CD4-positive, alpha-beta memory T cell (primary cell): ENCODE measurements around the gene CEP97. TPM values are rescaled to one million over a fixed set of nuclear protein-coding genes. Genes with fewer than 3 reads are reported as not detected.
"Not testable (repeated sequence)": the region's sequence is repeated elsewhere in the genome, so short reads cannot be mapped to it uniquely, and the experiment has no call there.

Source experiments
- CTCF ChIA-PET: fragments of 350-600 bp; sonication (Branson Sonifier 250); formaldehyde crosslinking; loops from one replicate; lab custom pipeline; 2021; ENCODE audit warnings: inconsistent platforms; ENCODE audit not compliant: partially characterized antibody; lab: Charles Lee
- POLR2A ChIA-PET: fragments of 350-600 bp; sonication (Branson Sonifier 250); formaldehyde crosslinking; loops from one replicate; lab custom pipeline; 2021; ENCODE audit not compliant: partially characterized antibody; lab: Charles Lee
- DNase-seq, 5 donors: peaks; one replicate each; pipeline versions ENCODE4 v3.0.0 to v3.0.0-alpha.2; 2020 to 2022; ENCODE audit warnings: mixed read lengths in 1 of 5
- H3K27ac ChIP-seq: one replicate; pipeline ENCODE4 v1.7.0; 2013; ENCODE audit warnings: low read depth, low read length
- H3K27me3 ChIP-seq: 2 replicates; pipeline ENCODE4 v1.7.0; 2013; ENCODE audit warnings: mild to moderate bottlenecking, low read length, moderate library complexity; ENCODE audit not compliant: insufficient read depth
- H3K36me3 ChIP-seq: 2 replicates; pipeline ENCODE4 v1.7.0; 2013; ENCODE audit warnings: mild to moderate bottlenecking, low read length, moderate library complexity; ENCODE audit not compliant: insufficient read depth
- H3K4me1 ChIP-seq: 2 replicates; pipeline ENCODE4 v1.7.0; 2013; ENCODE audit warnings: mild to moderate bottlenecking, low read length, moderate library complexity; ENCODE audit not compliant: insufficient read depth
- H3K4me3 ChIP-seq, 2 donors: one replicate each; pipeline ENCODE4 v1.7.0; 2013; ENCODE audit warnings: low read length in 2 of 2, mild to moderate bottlenecking in 1 of 2
- H3K9me3 ChIP-seq, 2 donors: one replicate each; pipeline ENCODE4 v1.7.0; 2013; ENCODE audit warnings: low read length in 2 of 2, control low read depth in 1 of 2; ENCODE audit not compliant: control insufficient read depth in 1 of 2
- H3K27ac Mint-ChIP-seq, 7 donors: one replicate each; pipeline ENCODE4 v1.8.0; 2020 to 2021; ENCODE audit warnings: mixed read lengths in 7 of 7, mild to moderate bottlenecking in 6 of 7, inconsistent platforms in 3 of 7, moderate library complexity in 3 of 7
- H3K27me3 Mint-ChIP-seq, 2 donors: one replicate each; pipeline ENCODE4 v1.8.0; 2020 to 2021; ENCODE audit warnings: mixed read lengths in 2 of 2
- H3K36me3 Mint-ChIP-seq, 2 donors: one replicate each; pipeline ENCODE4 v1.8.0; 2020 to 2021; ENCODE audit warnings: mixed read lengths in 2 of 2, inconsistent platforms in 1 of 2, mild to moderate bottlenecking in 1 of 2
- H3K4me1 Mint-ChIP-seq, 4 donors: one replicate each; pipeline ENCODE4 v1.8.0; 2020 to 2021; ENCODE audit warnings: mixed read lengths in 4 of 4, mild to moderate bottlenecking in 1 of 4
- H3K4me3 Mint-ChIP-seq, 8 donors: one replicate each; pipeline ENCODE4 v1.8.0; 2020 to 2021; ENCODE audit warnings: mixed read lengths in 8 of 8, mild to moderate bottlenecking in 7 of 8, moderate library complexity in 6 of 8, inconsistent platforms in 3 of 8
- H3K9me3 Mint-ChIP-seq, 8 donors: one replicate each; pipeline ENCODE4 v1.8.0; 2020 to 2021; ENCODE audit warnings: mixed read lengths in 8 of 8, mild to moderate bottlenecking in 5 of 8, inconsistent platforms in 3 of 8, moderate library complexity in 1 of 8
- intact Hi-C: fragments of 100-400 bp; cut with micrococcal nuclease; formaldehyde crosslinking; loops from one replicate; pipeline ENCODE4 v1.15.1; 2023
- polyA plus RNA-seq, 2 donors: library from polyadenylated mRNA; unstranded; fragments of 300-500 nt; fragmentation: Illumina TruSeq; gene quantifications; one replicate each; pipeline ENCODE4 v1.2.3, GENCODE V29; 2021
- total RNA-seq, 2 experiments: library from RNA; stranded (reverse); gene quantifications; one replicate each; pipeline ENCODE4 v1.2.3, GENCODE V29; 2021

CEP97 gene
- total and polyA plus RNA-seq, 4 experiments from 2014 or later: 3.7 to 16.8 (median 10.0) TPM

- peaks cover 66 to 70% of the 10 kb centered on the region in 2 donors for H3K36me3 Mint-ChIP-seq
- Histone ChIP-seq H3K27ac (no peak overlapping the region), H3K36me3 (peaks cover 33% of the 10 kb centered on the region), H3K4me3 (no peak overlapping the region), H3K4me1 (peaks cover 14% of the 10 kb centered on the region), H3K27me3 (no peaks in the 10 kb centered on the region), H3K9me3 (no peaks in the 10 kb centered on the region)
- peaks cover 0 to 6% (median 0%) of the 10 kb centered on the region in 8 donors for H3K9me3 Mint-ChIP-seq
- no peaks in the 10 kb centered on the region for H3K27me3 Mint-ChIP-seq
- intact Hi-C loops: no loop called here
- peaks cover 19 to 35% (median 21%) of the 10 kb centered on the region in 4 donors for H3K4me1 Mint-ChIP-seq
- no peak for DNase-seq
- POLR2A ChIA-PET: no interaction called here
- no peak overlapping the region for H3K4me3 Mint-ChIP-seq
- H3K27ac Mint-ChIP-seq: no peak overlapping the region
- CTCF ChIA-PET: interaction anchor here (0.6 kb wide), 1 partner anchor 27 kb away, joined by 3 read pairs; no protein-coding TSS in a partner anchor
Observed at GRCh38 chr3:101758224-101758623, 33.8 kb downstream of the CEP97 start.

- Histone ChIP-seq H3K27ac (no peak overlapping the region), H3K4me1 (peaks cover 4% of the 10 kb centered on the region), H3K27me3 (no peaks in the 10 kb centered on the region), H3K36me3 (peaks cover 25% of the 10 kb centered on the region), H3K9me3 (no peaks in the 10 kb centered on the region), H3K4me3 (no peak overlapping the region)
- intact Hi-C loops: no loop called here
- no peak for DNase-seq
- Mint-ChIP-seq H3K4me1 (peaks cover 7 to 18% (median 14%) of the 10 kb centered on the region in 4 donors), H3K36me3 (peaks cover 47 to 64% of the 10 kb centered on the region in 2 donors), H3K27ac (no peak overlapping the region), H3K27me3 (no peaks in the 10 kb centered on the region), H3K9me3 (no peaks in the 10 kb centered on the region), H3K4me3 (no peak overlapping the region)
- CTCF ChIA-PET: interaction anchor here (0.6 to 1.5 kb wide), 2 partner anchors 37 to 39 kb away, joined by 3 read pairs; no protein-coding TSS in a partner anchor
- POLR2A ChIA-PET: interaction anchor here (1.0 to 1.5 kb wide), 2 partner anchors 17 to 37 kb away, joined by 3 to 4 read pairs; partner anchors contain the start of genes CEP97 and NXPE3
Observed at GRCh38 chr3:101762041-101762646, 37.7 kb downstream of the CEP97 start.

- H3K9me3 Mint-ChIP-seq, H3K27me3 ChIP-seq, DNase-seq, H3K36me3 ChIP-seq, H3K27ac ChIP-seq, H3K4me3 ChIP-seq, H3K9me3 ChIP-seq, CTCF ChIA-PET, H3K27me3 Mint-ChIP-seq: not testable (repeated sequence)
- H3K27ac Mint-ChIP-seq: peak overlapping the region; percentile 97 to 99 (median 99)
- H3K4me1 ChIP-seq: peaks cover 41% of the 10 kb centered on the region
- H3K4me1 Mint-ChIP-seq: peaks cover 26 to 52% (median 39%) of the 10 kb centered on the region in 4 donors
- POLR2A ChIA-PET: interaction anchor here (1.0 kb wide), 1 partner anchor 53 kb away, joined by 3 read pairs; the partner anchor contains the start of gene CEP97
- H3K4me3 Mint-ChIP-seq: peak overlapping the region; percentile 45 to 96 (median 92)
- intact Hi-C loops: loop anchor here (2.0 to 5.0 kb wide), 4 partner anchors 83 to 1961 kb away; partner anchors contain the start of genes CMSS1 and RPL24
- peaks cover 0 to 13% of the 10 kb centered on the region in 2 donors for H3K36me3 Mint-ChIP-seq
Observed at GRCh38 chr3:101777745-101778281, 53.4 kb downstream of the CEP97 start.

- no peaks in the 10 kb centered on the region for H3K27me3 Mint-ChIP-seq
- Histone ChIP-seq H3K9me3 (no peaks in the 10 kb centered on the region), H3K4me1 (peaks cover 42% of the 10 kb centered on the region), H3K4me3 (peak overlapping the region; percentile 44 to 63), H3K27ac (peak overlapping the region; percentile 91), H3K36me3 (peaks cover 4% of the 10 kb centered on the region), H3K27me3 (no peaks in the 10 kb centered on the region)
- peak overlapping the region; percentile 97 to 99 (median 99) for H3K27ac Mint-ChIP-seq
- intact Hi-C loops: loop anchor here (1.0 to 5.0 kb wide), 8 partner anchors 9 to 1961 kb away; partner anchors contain the start of genes CEP97, CMSS1, NFKBIZ and RPL24
- H3K4me1 Mint-ChIP-seq: peaks cover 28 to 55% (median 41%) of the 10 kb centered on the region in 4 donors
- H3K9me3 Mint-ChIP-seq: peaks cover 0 to 3% (median 0%) of the 10 kb centered on the region in 8 donors
- peaks cover 5 to 19% of the 10 kb centered on the region in 2 donors for H3K36me3 Mint-ChIP-seq
- DNase-seq: no peak
- ChIA-PET POLR2A (interaction anchor here (0.7 to 3.2 kb wide), 22 partner anchors 9 to 279 kb away, joined by 3 to 60 read pairs (median 6); partner anchors contain the start of genes CEP97, NFKBIZ, PCNP and RPL24), CTCF (interaction anchor here (0.6 to 2.3 kb wide), 11 partner anchors 10 to 205 kb away, joined by 3 to 19 read pairs (median 7); partner anchors contain the start of genes CEP97 and PCNP)
- H3K4me3 Mint-ChIP-seq: peak overlapping the region; percentile 89 to 98 (median 96)
Observed at GRCh38 chr3:101778385-101779046, 54.1 kb downstream of the CEP97 start.

GRCh38 chr3:101779047-101779821, 54.8 kb downstream of the CEP97 start, which contains the start of gene NXPE3:
Gene NXPE3, plus strand, starts transcription at chr3:101779211. Its CDS starts 6,386 bp downstream, at chr3:101785597.
- H3K27me3 ChIP-seq: no peaks in the 10 kb centered on the region
- no peaks in the 10 kb centered on the region for H3K27me3 Mint-ChIP-seq
- H3K36me3 ChIP-seq: peaks cover 9% of the 10 kb centered on the region
- DNase-seq: peak; percentile 92 to 95 (median 94)
- peak within 1 kb of the TSS; percentile 89 to 98 (median 96) for H3K4me3 Mint-ChIP-seq
- H3K4me3 ChIP-seq: peak within 1 kb of the TSS; percentile 63 to 90
- H3K4me1 Mint-ChIP-seq: peaks cover 35 to 62% (median 47%) of the 10 kb centered on the region in 4 donors
- intact Hi-C loops: loop anchor here (1.0 to 5.0 kb wide), 8 partner anchors 10 to 1962 kb away; partner anchors contain the start of genes CEP97, CMSS1, NFKBIZ and RPL24
- no peaks in the 10 kb centered on the region for H3K9me3 ChIP-seq
- H3K27ac Mint-ChIP-seq: peak within 1 kb of the TSS; percentile 97 to 99 (median 99)
- CTCF ChIA-PET: interaction anchor here (0.6 to 2.3 kb wide), 11 partner anchors 10 to 206 kb away, joined by 3 to 19 read pairs (median 7); partner anchors contain the start of genes CEP97 and PCNP
- H3K4me1 ChIP-seq: peaks cover 49% of the 10 kb centered on the region
- POLR2A ChIA-PET: interaction anchor here (0.6 to 3.2 kb wide), 26 partner anchors 9 to 278 kb away, joined by 3 to 60 read pairs (median 5); partner anchors contain the start of genes CEP97, NFKBIZ, PCNP and RPL24
- peaks cover 12 to 26% of the 10 kb centered on the region in 2 donors for H3K36me3 Mint-ChIP-seq
- peaks cover 0 to 3% (median 0%) of the 10 kb centered on the region in 8 donors for H3K9me3 Mint-ChIP-seq
- peak within 1 kb of the TSS; percentile 91 for H3K27ac ChIP-seq
